ENCODE measurements around the gene C6orf47.

The C6orf47 gene

GRCh38 chr6:31631681-31632278 is 28.8 kb downstream of the C6orf47 start:
- no peak overlapping the region for H3K4me3 ChIP-seq (ENCODE audit: low read depth, low read length)
- DNase-seq (ENCODE audit: low read depth, low spot score) = no peak
- ChIA-PET POLR2A (no interaction called here), CTCF (no interaction called here)
- no peak for TF ChIP-seq CTCF (IDR thresholded peaks at IDR 0.05; ENCODE audit: insufficient read depth, low read length, missing control alignments)

GRCh38 chr6:31631209-31631608 is 29.4 kb downstream of the C6orf47 start:
- H3K4me3 ChIP-seq (ENCODE audit: low read depth, low read length) = no peak overlapping the region
- no peak for DNase-seq (ENCODE audit: low read depth, low spot score)
- CTCF ChIA-PET = no interaction called here
- POLR2A ChIA-PET = no interaction called here
- no peak for TF ChIP-seq CTCF (IDR thresholded peaks at IDR 0.05; ENCODE audit: insufficient read depth, low read length, missing control alignments)

GRCh38 chr6:31630177-31630934 is 30.2 kb downstream of the C6orf47 start:
- CTCF ChIA-PET = no interaction called here
- H3K4me3 ChIP-seq (ENCODE audit: low read depth, low read length) = no peak overlapping the region
- TF ChIP-seq CTCF (IDR thresholded peaks at IDR 0.05; ENCODE audit: insufficient read depth, low read length, missing control alignments) = no peak
- no peak for DNase-seq (ENCODE audit: low read depth, low spot score)
- POLR2A ChIA-PET = no interaction called here

- ChIA-PET POLR2A (no interaction called here), CTCF (no interaction called here)
- no peak for DNase-seq (ENCODE audit: low read depth, low spot score)
- no peak overlapping the region for H3K4me3 ChIP-seq (ENCODE audit: low read depth, low read length)
- TF ChIP-seq CTCF (IDR thresholded peaks at IDR 0.05; ENCODE audit: insufficient read depth, low read length, missing control alignments) = no peak
Measured at GRCh38 chr6:31629014-31629413, 31.6 kb downstream of the C6orf47 start.

GRCh38 chr6:31627690-31628287 is 32.8 kb downstream of the C6orf47 start:
- CTCF ChIA-PET = interaction anchor here (0.6 to 3.1 kb wide), 3 partner anchors 8 to 35 kb away, joined by 3 to 11 read pairs (median 3); no protein-coding TSS in a partner anchor

More at GRCh38 chr6:31627690-31628287, 32.8 kb downstream of the C6orf47 start:
- no peak overlapping the region for H3K4me3 ChIP-seq (ENCODE audit: low read depth, low read length)
- POLR2A ChIA-PET = interaction anchor here (1.8 kb wide), 1 partner anchor 12 kb away, joined by 9 read pairs; no protein-coding TSS in a partner anchor
- no peak for TF ChIP-seq CTCF (IDR thresholded peaks at IDR 0.05; ENCODE audit: insufficient read depth, low read length, missing control alignments)
- no peak for DNase-seq (ENCODE audit: low read depth, low spot score)

Data from AG04449 (cell line).